ENCODE data around the gene ARL4D. TPM values are rescaled to one million over a fixed set of nuclear protein-coding genes. Genes with fewer than 3 reads are reported as not detected.

The ARL4D gene
- total RNA-seq, 2 donors from 2014 or later, result 11.8 to 12.8 TPM

DNA sequence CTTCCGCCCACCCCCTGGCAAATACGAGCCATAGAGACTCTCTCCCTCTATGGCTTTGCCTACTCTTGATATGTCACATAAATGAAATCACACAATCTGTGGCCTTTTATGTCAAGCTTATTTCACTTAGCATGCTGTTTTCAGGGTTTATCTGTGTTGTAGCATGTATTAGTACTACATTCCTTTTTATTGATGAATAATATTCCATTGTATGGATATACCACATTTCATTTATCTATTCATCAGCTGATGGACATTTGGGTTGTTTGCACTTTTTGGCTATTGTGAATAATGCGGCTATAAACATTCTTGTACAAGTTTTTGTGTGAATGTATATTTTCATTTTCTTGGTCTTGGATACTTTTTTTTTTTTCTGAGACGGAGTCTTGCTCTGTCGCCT lies 48.0 kb downstream of the ARL4D start:
- intact Hi-C loops (cut with DNase I), result no loop called here
- no peak for DNase-seq
- ATAC-seq, result no peak

DNA sequence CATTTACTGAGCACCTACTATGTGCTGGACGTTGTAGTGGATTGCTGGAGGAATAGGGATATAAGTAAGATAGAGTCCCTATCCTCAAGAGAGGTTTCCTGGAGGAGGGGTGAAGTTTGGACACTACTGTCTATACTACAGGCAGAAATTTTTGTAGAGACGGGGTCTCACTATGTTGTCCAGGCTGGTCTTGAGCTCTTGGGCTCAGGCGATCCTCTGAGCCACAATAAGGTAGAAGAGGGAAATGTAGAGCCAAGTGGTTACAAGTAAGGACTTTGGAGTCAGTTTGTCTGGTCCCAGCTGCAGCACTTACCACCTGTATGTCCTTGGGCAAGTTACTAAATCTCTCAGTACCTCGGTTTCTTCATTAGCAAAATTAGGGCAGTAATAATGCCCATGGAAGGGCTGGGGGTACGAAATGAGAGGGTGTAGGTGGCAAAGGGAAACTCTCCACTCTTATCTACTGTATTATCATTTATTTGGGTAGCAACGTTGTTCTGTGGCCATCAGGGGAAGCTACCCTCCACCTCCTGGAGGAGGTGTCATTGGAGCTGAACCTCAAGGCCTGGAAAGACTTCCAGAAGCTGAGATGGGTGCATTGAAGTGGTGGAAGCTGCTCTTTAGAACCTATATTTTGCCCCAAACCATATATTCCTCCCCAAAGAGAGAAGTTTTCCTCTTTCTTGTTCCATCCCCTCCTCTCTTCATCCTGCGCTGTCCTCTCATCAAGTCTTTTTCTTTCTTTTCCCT lies 50.1 kb downstream of the ARL4D start:
- DNase-seq, result no peak
- no peak for ATAC-seq
- intact Hi-C loops (cut with DNase I), result no loop called here

DNA sequence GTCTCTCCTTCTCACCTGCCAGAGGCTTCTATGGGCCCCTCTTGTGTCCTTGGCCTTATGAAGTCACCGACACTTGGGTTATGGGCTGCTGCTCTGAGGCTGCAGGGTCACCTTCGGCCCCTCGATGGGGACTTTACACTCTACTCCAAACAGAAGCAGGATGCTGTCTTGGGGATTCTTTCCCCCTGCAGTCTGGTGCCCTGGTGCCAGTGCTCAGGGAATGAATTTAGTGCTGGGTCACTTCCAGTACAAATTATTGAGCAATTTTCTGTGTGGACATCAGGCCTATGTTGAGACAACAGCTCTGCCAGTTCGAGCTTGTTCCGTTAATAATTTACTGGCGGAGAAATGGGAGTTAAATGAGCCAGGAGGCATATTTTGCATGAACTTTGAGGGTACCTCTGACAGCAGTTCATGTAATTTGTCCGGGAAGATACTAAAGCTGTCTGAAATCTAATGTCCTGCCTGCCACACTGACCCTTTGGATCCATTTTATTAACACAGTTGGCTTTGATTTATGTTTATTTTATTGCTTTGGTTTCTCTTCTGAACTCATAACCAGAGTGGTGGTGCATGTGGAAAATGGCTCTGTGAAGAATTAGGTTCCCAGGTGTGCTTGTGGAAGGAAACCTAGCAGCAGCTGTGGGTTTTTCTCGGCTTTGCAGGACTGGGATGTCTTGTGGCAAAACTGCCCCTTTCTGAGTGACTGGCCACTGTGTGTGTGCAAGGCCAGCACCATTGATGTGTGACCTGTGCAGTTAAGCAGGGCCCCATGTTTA lies 50.9 kb downstream of the ARL4D start:
- DNase-seq (no peak), ATAC-seq (peak in 1 of 2 donors; percentile 70)
- intact Hi-C loops (cut with DNase I), result no loop called here

Other genes with a start within 250 kb of the ARL4D start
- 10 to 100 TPM; 71.9 to 87.2 TPM for gene NBR1, start 227.8 kb upstream of the ARL4D start, total RNA-seq
- 1 to 10 TPM; 7.6 to 8.4 TPM for gene TMEM106A, start 187.1 kb upstream of the ARL4D start, total RNA-seq
- gene CCDC200, start 170.4 kb upstream of the ARL4D start, total RNA-seq, result not detected
- over 10,000 TPM in 1 of 2 donors, 1,000 to 10,000 TPM in 1; 5,669 to 12,300 TPM for gene RNU2-1, start 165.0 kb upstream of the ARL4D start, total RNA-seq
- gene DHX8, start 85.0 kb downstream of the ARL4D start, total RNA-seq, result 10 to 100 TPM; 27.1 to 35.2 TPM
- gene ETV4, start 147.3 kb downstream of the ARL4D start, total RNA-seq, result 1 to 10 TPM in 1 of 2 donors, under 1 TPM in 1; 0.91 to 7.0 TPM

Data from left cardiac atrium (tissue), 4 donors.